HuH-7.5 (cell line): Measurements from ENCODE around the gene SLC35B1.
"Not testable (repeated sequence)": the region's sequence is repeated elsewhere in the genome, so short reads cannot be mapped to it uniquely, and the experiment has no call there.

Source experiments
- DNase-seq: peaks from one replicate; pipeline ENCODE4 v3.0.0; 2011; ENCODE audit warnings: low spot score

SLC35B1 gene

DNA sequence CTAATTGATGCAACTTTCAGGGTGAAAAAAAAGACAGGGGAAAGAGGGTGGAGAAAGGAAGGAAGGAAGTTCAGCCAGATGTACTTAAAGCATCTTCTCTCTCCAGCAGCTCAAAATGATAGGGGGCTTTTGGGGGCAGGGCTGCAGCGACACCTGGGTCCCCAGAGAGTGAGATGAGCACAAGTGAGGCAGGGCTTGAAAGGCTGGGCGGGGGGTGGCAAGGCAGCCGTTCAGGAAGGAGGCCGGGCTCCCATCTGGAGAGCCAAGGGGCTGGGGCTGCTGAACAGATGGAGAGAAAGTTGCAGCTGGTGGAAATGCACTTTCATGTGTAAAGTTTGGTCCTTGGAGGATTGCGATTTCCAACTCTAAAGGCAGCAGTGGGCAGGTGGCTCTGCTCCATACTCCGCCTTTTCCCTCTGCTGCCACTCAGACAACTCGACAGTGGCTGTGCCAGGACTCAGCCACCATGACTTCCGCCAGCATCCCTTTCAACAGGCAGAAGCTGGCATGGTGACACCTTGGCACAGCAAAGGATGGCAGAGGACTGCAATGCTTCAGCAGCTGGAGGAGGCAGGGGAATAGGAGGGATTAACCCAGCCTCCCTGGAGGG lies 7.7 kb downstream of the SLC35B1 start:
- no peak for DNase-seq

DNA sequence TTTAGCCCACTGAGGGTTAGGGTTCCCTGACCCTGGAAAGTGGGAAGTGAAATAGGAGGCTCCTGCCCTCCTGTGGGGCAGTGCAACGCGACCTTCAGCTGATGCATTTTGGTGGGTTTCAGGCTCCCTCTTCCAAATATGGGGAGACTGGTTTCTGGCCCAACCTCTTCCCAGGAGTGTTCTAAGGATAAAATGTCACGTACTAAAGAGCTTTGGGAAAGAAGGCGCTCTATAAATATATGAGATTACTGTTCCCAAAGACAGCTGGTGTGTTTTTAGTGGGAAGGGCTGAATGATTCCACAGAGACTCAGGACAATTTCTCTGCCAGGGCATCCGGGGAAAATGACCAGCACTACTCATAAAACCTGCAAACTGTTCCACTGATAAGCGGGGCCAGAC lies 9.8 kb downstream of the SLC35B1 start:
- no peak for DNase-seq

DNA sequence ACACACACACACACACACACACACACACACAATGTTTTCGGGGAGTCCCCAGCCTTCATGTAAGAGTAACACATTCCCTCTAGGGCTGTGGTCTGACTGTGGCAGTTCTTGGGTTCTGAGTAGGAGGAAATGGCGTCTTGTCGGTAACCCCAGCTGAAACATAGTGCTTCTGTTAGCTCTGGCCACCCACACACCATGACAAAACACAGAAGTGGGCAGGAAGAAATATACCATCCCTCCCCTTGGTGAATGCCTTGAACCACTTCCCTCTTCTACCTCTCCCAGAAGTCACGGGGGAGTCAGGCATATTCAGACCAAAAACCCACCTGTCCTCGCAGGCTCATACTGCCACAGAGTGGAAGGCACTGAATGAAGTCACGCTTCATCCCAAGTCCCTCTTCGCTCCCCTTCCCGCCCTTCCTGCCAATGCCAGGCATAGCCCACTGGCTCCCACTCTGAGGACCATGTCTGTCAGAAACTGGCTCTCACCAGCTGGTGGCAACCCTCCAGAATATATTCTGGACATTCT lies 11.5 kb downstream of the SLC35B1 start:
- DNase-seq: no peak

DNA sequence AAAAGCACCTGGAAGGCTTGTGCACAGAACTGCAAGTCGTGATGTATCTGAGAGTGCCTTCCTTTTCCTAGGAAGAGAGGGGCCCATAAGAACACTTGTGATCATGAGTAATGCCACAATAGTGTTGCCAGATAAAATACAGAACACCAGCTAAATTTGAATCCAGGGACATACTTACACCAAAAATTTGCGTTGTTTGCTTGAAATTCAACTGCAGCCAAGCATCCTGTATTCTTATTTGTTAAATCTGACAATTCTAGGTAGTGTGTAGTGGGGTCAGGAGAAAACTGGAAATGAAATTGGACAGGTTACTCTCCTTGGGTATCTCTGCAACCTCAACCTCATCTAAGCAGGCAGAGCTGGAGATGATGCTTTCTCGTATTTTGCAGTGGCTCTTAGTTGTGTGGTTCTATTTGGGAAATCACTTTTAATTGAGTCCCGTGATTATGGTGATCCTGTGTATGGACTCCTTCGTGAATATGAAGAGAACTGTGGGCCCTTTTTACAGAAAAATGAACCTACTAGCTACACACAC lies 12.0 kb downstream of the SLC35B1 start:
- no peak for DNase-seq

DNA sequence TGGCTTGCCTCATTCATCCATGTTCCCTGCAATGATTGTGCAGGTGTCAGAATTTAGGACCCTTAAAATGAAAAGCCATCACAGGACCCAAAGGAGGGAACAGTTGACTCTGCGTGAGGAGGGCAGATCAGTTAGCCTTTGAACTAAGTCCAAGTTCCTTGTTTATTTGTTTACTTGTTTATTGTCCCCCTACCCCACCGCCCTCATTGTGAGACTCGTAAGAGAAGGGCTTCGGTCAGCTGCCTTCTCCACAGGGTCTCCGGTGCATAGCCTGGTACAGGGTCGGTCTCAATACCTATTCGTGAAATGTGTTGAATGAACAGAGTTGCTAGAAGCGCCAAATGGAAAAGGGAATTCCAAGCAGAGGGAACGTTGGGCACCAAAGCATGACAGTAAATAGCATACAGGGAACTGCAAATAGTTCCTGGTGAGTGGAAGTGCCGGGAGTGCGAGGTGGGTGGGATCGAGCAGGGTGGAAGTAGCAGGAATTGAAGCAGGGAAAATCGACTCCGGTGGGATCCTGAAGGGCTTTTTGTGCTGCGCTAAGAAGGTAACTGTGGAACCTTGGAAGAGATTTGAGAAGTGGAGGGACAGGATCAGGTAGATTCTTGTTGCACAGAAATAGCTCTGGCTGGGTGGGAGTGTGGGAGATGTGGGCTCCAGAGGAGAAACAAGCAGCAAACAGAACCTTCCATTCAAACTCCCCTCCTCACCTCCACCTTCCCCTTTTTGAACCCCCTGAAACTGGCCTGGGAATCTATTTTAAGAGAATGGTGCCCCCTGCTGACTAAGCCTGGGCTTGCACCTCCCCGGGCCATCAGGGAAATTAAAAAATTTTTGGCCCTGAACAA lies 12.7 kb downstream of the SLC35B1 start:
- DNase-seq: peak; percentile 39

DNA sequence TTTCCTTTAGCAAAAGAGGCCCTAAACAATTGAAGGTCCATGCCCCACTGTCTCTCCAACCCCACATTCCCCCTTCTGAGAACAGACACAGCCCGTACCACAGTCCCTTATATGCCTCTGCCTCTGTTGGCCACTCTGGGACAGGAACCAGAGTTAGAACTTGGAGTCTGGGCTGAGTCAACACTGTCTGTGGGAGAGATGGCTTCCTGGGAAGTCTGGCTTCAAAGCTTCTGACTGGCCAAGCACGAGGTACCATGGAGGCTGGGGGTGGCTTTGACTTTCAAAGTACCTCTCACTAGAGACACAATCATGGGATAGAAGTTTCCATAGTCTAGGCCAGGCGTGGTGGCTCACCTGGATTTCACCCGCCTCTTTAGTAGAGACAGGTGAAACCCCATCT lies 15.0 kb downstream of the SLC35B1 start:
- no peak for DNase-seq

DNA sequence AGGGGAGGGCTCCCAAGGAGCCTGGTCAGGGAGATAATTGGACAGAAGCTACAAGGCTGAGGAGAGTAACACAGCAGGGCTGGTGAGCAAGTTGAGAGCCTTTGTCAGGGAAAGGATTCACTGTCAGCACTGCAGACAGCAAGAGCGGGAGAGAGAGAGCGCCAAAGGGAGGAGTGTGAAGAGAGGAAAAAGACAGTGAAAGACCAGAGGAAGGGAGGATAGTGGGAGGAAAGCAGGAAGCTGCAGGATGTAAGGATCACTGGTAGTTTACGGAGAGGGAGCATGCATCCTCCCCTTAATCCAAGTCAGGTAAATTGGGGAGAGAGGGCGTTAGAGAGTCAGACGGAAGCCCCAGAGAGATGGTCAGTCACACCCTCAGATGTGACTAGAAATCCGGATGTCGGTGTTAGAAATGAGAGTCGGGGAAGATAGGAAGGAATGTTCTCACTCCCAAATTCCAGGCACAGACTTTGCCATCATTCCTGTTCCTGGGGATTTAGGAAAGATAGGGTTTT lies 16.0 kb downstream of the SLC35B1 start:
- no peak for DNase-seq

DNA sequence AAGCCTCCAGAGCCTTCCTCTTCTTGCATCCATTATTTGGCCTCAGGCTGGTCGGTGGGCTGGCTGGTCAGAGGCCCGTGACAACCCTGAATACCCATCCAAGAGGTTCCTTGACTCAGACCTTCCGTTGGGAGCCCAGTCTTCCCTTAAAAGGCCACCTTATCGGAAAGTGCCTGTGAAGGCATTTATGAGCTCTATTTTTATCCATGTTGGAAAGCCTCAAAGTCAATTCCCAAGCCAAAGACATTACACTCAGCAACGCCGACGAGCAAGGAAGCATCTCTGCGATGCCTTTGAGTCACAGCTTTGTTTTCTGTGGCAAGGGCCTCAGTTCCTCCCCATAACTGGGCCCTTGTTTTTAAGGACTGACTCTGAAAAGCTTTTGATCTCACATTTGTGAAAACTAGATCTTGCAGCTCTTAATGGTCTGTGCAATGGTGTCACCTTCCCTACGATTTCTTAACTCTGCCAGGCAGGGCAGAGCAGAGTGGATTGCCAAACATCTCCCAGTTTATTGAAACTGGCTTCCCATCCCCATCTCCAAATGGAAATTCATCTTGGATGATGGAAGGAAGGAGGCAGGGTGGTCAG lies 16.6 kb downstream of the SLC35B1 start:
- no peak for DNase-seq

DNA sequence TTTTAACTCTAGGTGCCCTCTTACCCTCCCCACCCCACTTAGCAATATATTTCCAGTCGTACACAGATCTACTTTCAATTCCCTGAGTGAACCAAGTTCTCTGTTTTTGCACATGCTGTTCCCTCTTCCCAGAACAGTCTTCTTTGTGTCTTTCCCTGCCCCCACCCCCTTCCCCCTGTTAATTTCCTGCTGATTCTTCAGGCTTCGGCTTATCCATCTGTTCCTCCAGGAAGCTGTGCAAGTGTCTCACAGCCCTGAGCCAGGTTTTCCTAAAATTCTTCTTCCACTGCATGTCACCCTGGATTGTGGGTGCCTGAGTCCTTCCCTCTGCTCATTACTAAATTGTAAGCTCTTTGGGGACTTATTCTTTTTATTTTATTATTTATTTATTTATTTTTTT lies 17.5 kb downstream of the SLC35B1 start:
- no peak for DNase-seq

DNA sequence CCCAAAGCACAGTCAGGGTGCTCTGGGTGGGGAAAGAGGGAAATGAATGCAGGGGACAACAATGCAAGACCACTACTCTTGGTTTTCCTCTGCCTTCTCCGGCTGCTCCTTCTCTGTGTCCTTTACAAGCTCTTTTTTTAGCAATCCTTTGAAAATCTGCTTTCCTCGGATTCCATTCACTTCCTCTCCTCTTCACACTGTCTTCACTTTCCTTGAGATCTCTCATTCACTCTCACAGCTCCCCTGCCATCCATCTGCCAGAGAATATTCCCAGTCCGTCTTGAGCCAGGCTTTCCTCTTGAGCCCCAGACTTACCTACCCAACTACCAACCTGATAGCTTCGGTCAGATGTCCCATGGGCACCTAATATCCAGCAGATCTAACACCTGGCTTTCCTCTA lies 18.9 kb downstream of the SLC35B1 start:
- no peak for DNase-seq

DNA sequence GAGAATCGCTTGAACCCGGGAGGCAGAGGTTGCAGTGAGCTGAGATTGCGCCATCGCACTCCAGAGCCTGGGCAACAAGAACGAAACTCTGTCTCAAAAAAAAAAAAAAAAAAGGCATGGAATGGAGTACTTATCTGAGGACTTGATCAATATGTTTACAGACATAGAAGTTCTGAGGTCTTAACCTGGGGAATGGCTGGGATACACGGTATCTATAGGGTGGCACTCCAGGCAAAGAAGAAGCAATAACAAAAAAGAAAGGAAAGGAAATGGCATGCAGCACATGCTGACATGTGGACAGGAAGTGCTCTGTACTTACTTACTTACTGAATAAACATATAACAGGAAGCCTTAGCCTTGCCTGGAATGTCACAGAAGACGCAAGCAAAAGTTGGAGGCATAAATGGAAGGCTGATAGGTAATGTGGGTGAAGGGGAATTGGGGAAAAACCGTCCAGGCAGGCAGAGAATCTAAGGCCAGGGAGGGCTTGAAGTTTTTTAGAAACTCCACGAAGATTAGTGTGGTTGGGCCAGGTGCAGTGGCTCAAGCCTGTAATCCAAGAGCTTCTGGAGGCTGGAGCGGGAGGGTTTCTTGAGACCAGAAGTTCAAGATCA lies 19.8 kb downstream of the SLC35B1 start:
- DNase-seq: no peak

DNA sequence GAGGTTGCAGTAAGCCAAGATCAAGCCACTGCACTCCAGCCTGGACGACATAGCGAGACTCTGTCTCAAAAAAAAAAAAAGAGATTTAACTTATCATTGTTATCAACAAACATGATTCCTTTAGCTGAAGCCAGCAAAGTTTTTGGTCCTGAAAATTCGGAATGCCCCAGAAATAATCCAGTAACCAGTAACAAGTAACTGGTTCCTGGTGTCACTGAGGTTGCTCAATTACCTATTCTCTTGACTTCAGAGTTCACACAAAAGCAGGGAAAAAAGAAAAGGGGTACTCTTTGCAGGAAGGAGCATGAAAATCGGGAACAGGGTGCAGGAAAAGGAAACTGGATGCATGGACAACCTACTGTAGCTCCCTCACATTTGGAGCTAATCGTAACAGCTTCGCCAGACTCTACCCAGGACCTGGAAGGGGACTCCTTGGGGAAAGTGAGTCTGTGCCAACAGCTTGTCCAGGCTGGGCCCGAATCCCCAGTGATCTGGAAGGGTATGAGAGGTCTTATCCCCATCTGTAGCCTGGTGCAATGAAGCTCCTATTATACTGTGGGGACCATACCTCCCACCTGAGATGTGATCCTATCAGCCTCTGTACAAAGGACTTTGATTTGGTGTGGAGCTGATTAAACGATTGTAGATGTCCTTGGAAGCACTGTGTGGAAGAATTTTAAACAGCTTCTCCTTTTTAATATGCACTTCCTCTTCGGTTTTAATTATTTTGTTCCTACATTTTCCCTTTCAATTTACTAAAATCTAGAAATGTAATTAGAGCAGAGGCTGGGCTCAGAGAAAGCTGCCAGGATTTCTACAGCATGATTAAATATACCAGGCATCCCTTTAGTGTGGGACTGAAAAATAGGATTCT lies 26.4 kb downstream of the SLC35B1 start:
- no peak for DNase-seq

DNA sequence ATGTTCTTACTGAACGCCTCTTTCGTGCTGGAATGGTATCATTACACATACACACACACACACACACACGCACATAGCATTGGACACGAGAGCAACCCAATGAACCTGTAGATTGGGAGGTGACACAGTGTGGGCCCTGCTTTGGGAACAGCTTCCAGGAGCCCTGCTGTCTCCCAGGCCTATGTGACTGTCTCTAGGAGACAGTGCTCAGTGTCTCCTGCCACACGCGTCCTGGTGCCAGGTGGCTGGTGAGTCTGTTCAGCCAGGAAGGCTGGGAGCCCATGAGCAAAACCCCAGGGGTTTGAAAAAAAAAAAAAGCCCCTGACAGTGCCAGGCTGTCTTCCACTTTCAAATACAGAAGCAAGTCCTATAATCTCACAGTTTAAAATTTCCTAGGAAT lies 27.4 kb downstream of the SLC35B1 start:
- no peak for DNase-seq

DNA sequence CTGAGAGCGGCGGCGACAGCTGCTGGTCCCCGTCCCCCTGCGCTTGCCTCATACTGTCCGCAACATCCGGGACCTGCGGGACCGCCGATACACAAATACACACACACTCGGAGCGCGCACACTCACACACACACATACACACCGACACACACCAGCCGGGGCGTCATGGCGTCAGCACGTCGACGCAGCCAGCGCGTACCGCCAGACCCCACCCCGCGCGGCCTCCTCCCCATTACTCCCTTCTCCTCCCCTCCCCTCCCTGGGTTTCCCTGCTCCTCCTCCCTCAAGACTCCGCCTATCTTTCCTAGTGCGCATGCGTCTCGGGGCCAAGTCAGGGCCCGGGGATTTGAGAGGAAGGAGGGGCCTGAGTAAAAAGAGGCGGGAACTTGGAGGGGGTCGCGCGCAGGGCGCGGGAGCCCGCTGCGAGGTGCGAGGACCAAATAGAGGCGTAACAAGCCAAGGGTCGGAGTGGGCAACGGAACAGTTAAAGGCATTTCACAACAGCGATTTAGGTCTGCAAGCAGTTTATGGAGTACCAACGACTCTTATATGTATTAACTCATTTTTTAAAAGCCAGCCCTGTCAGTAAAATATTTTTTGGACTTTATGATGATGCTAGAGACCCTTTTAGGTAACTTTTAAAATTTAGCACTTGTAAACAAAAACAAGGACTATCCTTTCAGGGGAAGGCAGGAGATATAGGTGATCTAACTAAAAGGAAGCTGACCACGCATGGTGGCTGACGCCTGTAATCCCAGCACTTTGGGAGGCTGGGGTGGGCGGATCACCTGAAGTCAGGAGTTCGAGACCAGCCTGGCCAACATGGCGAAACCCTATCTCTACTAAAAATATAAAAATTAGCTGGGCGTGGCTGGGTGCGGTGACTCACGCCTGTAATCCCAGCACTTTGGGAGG lies 29.6 kb downstream of the SLC35B1 start, which contains the start of gene SPOP:
Gene SPOP, minus strand, starts transcription at position 165 of the 915 bp plus-strand sequence. CDS start 55,287 bp downstream, outside the sequence.
- DNase-seq: peak; percentile 91

DNA sequence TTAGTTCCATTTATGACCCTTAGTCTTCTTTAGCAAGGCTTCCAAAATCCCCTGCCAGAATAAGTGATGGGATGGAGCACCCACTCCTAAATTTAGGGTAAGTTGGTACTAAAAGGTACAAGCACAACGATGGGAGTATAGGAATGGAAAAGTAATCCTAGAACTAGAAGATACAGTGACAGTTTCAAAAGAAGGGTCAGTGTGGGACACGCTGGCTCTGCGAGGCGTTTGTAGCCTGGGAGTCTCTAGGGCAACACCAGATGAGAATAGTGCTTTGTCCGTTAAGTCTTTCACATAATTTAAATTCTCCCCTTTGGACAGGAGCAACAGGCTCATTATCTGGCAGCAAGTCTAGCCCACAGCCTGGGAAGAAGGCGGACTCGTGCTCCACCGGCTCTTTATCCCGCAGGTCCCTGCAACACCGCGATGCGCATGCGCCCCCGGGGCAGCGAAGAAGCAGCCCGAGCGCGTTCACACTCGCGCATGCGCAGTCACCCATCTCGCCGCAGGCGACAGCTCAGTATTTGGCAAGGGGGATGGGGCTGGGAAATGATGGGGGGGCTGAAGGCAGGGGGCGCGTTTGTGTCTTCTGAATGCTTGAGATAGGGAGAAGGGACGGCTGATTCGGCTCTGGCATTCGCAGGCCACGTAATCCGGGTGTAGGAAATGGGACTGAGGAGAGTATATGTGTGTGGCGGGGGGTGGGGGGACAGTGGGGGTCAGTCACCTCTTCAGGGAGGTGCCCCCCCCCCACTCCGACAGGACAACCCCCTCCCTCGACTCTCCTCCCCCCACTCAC lies 30.4 kb downstream of the SLC35B1 start:
- peak; percentile 96 for DNase-seq

DNA sequence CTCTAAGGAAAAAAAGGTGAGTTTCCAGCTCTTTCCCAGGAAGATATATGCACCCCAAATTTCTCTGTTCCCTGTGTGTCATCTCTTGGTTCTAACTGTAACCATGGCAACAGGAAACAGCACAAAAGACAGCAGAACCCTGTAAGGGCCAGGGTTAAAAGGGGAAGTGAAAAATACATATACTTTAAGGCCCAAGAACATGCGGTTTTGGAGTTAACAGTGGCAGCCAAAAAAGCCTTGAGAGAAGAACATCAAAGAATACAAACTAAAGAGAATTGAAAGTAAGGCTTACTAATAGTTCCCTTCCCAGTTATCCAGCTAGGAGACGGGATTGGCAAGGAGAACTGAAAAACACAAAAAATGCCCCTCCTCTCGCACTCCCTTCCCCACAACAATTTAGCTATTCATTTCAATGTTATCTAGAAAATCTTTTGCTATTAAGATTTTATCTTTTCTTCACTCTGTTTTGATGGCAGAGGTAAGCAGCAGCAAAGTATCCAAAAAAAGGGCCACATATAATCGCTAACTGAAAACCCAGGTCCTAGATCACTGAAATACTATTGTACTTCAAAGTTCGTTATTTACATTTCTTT lies 31.4 kb downstream of the SLC35B1 start:
- DNase-seq: no peak

DNA sequence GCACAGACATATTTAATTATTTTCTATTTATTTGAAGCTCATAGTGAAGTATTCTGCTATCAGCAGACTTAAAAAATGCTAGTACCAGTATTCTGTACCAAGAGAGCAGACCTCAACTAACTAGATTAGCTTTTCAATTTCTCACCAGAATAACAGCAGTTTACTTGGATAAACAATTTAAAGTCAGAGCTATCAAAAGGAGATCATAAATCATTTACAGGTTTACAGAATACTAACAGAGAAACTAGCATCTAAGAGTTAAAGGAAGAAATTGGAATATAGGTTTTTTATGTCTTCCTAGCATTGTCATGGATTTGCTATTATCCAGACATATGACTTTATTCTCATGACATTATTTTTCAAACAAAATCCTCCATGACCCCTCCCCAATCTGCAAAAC lies 33.3 kb downstream of the SLC35B1 start:
- DNase-seq: no peak

DNA sequence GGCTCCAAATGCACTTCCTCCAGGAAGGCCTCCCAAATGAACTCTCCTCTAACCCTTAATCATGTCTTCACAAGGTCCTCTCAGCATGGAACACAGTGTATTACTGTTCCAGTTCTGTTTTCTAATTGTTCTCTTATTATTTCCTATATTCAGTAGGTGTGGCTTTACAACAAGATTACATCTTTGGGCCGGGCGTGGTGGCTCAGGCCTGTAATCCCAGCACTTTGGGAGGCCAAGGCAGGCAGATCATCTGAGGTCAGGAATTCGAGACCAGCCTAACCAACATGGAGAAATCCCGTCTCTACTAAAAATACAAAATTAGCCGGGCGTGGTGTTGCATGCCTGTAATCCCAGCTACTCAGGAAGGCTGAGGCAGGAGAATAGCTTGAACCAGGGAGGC lies 34.1 kb downstream of the SLC35B1 start:
- DNase-seq: not testable (repeated sequence)

DNA sequence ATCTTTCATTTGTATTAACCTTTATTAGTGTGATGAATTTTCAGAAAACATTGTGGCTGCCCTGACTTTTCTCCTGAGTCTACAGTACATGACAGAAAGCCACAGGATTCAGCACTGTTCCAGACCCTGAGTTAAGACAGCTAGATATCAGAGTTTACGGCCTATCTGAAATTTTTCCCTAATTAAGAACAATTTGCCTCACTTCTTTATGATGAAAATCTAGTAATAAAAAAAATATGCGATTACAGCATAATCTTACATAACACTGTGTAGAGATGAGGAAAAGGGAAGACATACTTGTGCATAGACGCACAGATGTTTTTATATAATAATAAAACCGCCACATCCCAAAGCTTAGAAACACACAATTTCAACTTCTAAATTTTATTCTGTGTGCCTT lies 37.1 kb downstream of the SLC35B1 start:
- DNase-seq: no peak
